Tibial artery (tissue), 4 donors: Measurements from ENCODE around the gene M6PR.

Experiments used
- DNase-seq, 2 donors: peaks; one replicate each; pipeline ENCODE4 v3.0.0-alpha.2; 2019
- H3K27ac ChIP-seq, 2 donors: fragments of 200-600 bp; sonication (generic) in 1 of 2; 1 replicate in 1 of 2; 2 replicates in 1 of 2; pipeline ENCODE4 v1.5.1; 2018 to 2019; ENCODE audit warnings: mild to moderate bottlenecking in 1 of 2
- H3K27me3 ChIP-seq, 2 donors: fragments of 200-600 bp; sonication (generic) in 1 of 2; one replicate each; pipeline versions ENCODE4 v1.5.1 to v1.6.0; 2016 to 2019
- H3K36me3 ChIP-seq, 3 donors: fragments of 200-600 bp; sonication (generic) in 2 of 3; one replicate each; pipeline ENCODE4 v1.5.1; 2016 to 2019; ENCODE audit warnings: mild to moderate bottlenecking in 2 of 3
- H3K4me1 ChIP-seq, 4 donors: fragments of 200-600 bp; sonication (generic) in 2 of 4; 1 replicate in 3 of 4; 2 replicates in 1 of 4; pipeline ENCODE4 v1.5.1; 2016 to 2019
- H3K4me3 ChIP-seq, 2 donors: fragments of 200-600 bp; sonication (generic) in 1 of 2; 1 replicate in 1 of 2; 2 replicates in 1 of 2; pipeline ENCODE4 v1.5.1; 2018 to 2019; ENCODE audit warnings: mild to moderate bottlenecking in 2 of 2
- H3K9me3 ChIP-seq, 3 donors: fragments of 200-600 bp; sonication (generic) in 1 of 3; one replicate each; pipeline ENCODE4 v1.5.1; 2016 to 2019
- CTCF ChIP-seq, 2 experiments: fragments of 200-600 bp in 1 of 2; fragments of 450-650 bp in 1 of 2; IDR thresholded peaks; one replicate each; pipeline ENCODE4 v1.5.1; 2017 to 2019; ENCODE audit warnings: antibody characterized with exemption in 2 of 2, mild to moderate bottlenecking in 1 of 2, moderate library complexity in 1 of 2
- intact Hi-C: fragments of 100-400 bp; cut with DNase I; formaldehyde crosslinking; loops from one replicate; pipeline ENCODE4 v1.15.0; 2023; ENCODE audit warnings: low total_unique reads

Gene M6PR

GRCh38 chr12:8950702-8951478, 1.4 kb upstream of the M6PR start:
- Histone ChIP-seq H3K4me1 (peaks cover 0 to 28% (median 20%) of the 10 kb centered on the region in 4 donors), H3K36me3 (peaks cover 0 to 7% (median 3%) of the 10 kb centered on the region in 3 donors), H3K27ac (peak overlapping the region; percentile 92 to 96), H3K27me3 (no peaks in the 10 kb centered on the region), H3K4me3 (peak overlapping the region; percentile 67 to 83), H3K9me3 (no peaks in the 10 kb centered on the region)
- intact Hi-C loops, result loop anchor here (10.0 kb wide), 1 partner anchor 84 kb away; no protein-coding TSS in a partner anchor
- no peak for DNase-seq
- no peak for TF ChIP-seq CTCF (IDR thresholded peaks at IDR 0.05)

GRCh38 chr12:8950221-8950527, 729 bp upstream of the M6PR start:
- H3K9me3 ChIP-seq, result no peaks in the 10 kb centered on the region
- intact Hi-C loops, result loop anchor here (10.0 kb wide), 1 partner anchor 85 kb away; no protein-coding TSS in a partner anchor
- peaks cover 0 to 28% (median 20%) of the 10 kb centered on the region in 4 donors for H3K4me1 ChIP-seq
- TF ChIP-seq CTCF (IDR thresholded peaks at IDR 0.05), result no peak
- peak overlapping the region; percentile 67 to 83 for H3K4me3 ChIP-seq
- H3K27ac ChIP-seq, result peak overlapping the region; percentile 92 to 96
- no peaks in the 10 kb centered on the region for H3K27me3 ChIP-seq
- DNase-seq, result no peak
- peaks cover 3 to 14% (median 10%) of the 10 kb centered on the region in 3 donors for H3K36me3 ChIP-seq

- intact Hi-C loops, result loop anchor here (5.0 kb wide), 1 partner anchor 113 kb away; no protein-coding TSS in a partner anchor
- DNase-seq, result no peak
- Histone ChIP-seq H3K27me3 (no peaks in the 10 kb centered on the region), H3K36me3 (peaks cover 16 to 28% (median 24%) of the 10 kb centered on the region in 3 donors), H3K4me1 (peaks cover 0 to 28% (median 20%) of the 10 kb centered on the region in 4 donors), H3K4me3 (peak overlapping the region; percentile 67 to 83), H3K9me3 (no peaks in the 10 kb centered on the region), H3K27ac (peak overlapping the region; percentile 92 to 96)
- TF ChIP-seq CTCF (IDR thresholded peaks at IDR 0.05), result no peak
These were observed 624 bp downstream of the M6PR start for GRCh38 chr12:8948701-8949341.

GRCh38 chr12:8947737-8948136, 1.7 kb downstream of the M6PR start:
- H3K9me3 ChIP-seq, result no peaks in the 10 kb centered on the region
- peaks cover 0 to 28% (median 20%) of the 10 kb centered on the region in 4 donors for H3K4me1 ChIP-seq
- no peaks in the 10 kb centered on the region for H3K27me3 ChIP-seq
- intact Hi-C loops, result loop anchor here (5.0 kb wide), 1 partner anchor 115 kb away; no protein-coding TSS in a partner anchor
- H3K36me3 ChIP-seq, result peaks cover 26 to 39% (median 35%) of the 10 kb centered on the region in 3 donors
- no peak overlapping the region for H3K4me3 ChIP-seq
- no peak overlapping the region for H3K27ac ChIP-seq
- no peak for TF ChIP-seq CTCF (IDR thresholded peaks at IDR 0.05)
- no peak for DNase-seq

- no peak for TF ChIP-seq CTCF (IDR thresholded peaks at IDR 0.05)
- H3K4me1 ChIP-seq, result peaks cover 0 to 28% (median 20%) of the 10 kb centered on the region in 4 donors
- H3K9me3 ChIP-seq, result no peaks in the 10 kb centered on the region
- no peak overlapping the region for H3K27ac ChIP-seq
- H3K4me3 ChIP-seq, result no peak overlapping the region
- H3K36me3 ChIP-seq, result peaks cover 36 to 49% (median 45%) of the 10 kb centered on the region in 3 donors
- no peak for DNase-seq
- H3K27me3 ChIP-seq, result no peaks in the 10 kb centered on the region
- intact Hi-C loops, result loop anchor here (5.0 kb wide), 1 partner anchor 116 kb away; no protein-coding TSS in a partner anchor
These were observed 2.7 kb downstream of the M6PR start for GRCh38 chr12:8946733-8947132.
